MCF 10A (cell line): Measurements from ENCODE around the gene RFX2. TPM values are rescaled to one million over a fixed set of nuclear protein-coding genes. Genes with fewer than 3 reads are reported as not detected.

ENCODE experiments used
- BruUV-seq: library from RNA; stranded (reverse); fragments of 400-500 nt; replicated peaks from 2 replicates; lab custom pipeline; 2021; lab: Mats Ljungman, UMichigan
- CTCF ChIA-PET: fragments of 300-600 bp; sonication (Branson Sonifier 250); formaldehyde crosslinking; extraction: SDS; loops from one replicate; lab custom pipeline; 2021; ENCODE audit warnings: antibody characterized with exemption, inconsistent platforms; lab: Yijun Ruan, JAX
- POLR2A ChIA-PET: fragments of 300-600, 350-650 bp; sonication (Branson Sonifier 250); formaldehyde crosslinking; extraction: SDS; loops from one replicate; lab custom pipeline; 2020; ENCODE audit warnings: antibody characterized with exemption, inconsistent platforms; lab: Yijun Ruan, JAX
- DNase-seq: peaks from one replicate; pipeline ENCODE4 v3.0.0-alpha.2; 2018; ENCODE audit not compliant: unreplicated experiment
- H3K27ac Mint-ChIP-seq: one replicate; pipeline ENCODE4 v1.8.0; 2022; ENCODE audit warnings: mild to moderate bottlenecking, low read depth, mixed read lengths; ENCODE audit not compliant: unreplicated experiment
- H3K27me3 Mint-ChIP-seq: one replicate; pipeline ENCODE4 v1.8.0; 2022; ENCODE audit warnings: mixed read lengths; ENCODE audit not compliant: insufficient read depth, unreplicated experiment
- H3K36me3 Mint-ChIP-seq: one replicate; pipeline ENCODE4 v1.8.0; 2022; ENCODE audit warnings: mild to moderate bottlenecking, moderate library complexity, mixed read lengths; ENCODE audit not compliant: insufficient read depth, unreplicated experiment
- H3K4me1 Mint-ChIP-seq: one replicate; pipeline ENCODE4 v1.8.0; 2022; ENCODE audit warnings: mixed read lengths; ENCODE audit not compliant: insufficient read depth, unreplicated experiment
- H3K4me3 Mint-ChIP-seq: one replicate; pipeline ENCODE4 v1.8.0; 2022; ENCODE audit warnings: mild to moderate bottlenecking, moderate library complexity, mixed read lengths; ENCODE audit not compliant: unreplicated experiment
- H3K9me3 Mint-ChIP-seq: one replicate; pipeline ENCODE4 v1.8.0; 2022; ENCODE audit warnings: mixed read lengths; ENCODE audit not compliant: unreplicated experiment
- CTCF ChIP-seq: fragments of 200-600 bp; IDR thresholded peaks from one replicate; pipeline ENCODE4 v1.8.0; 2022; ENCODE audit warnings: antibody characterized with exemption, mild to moderate bottlenecking; ENCODE audit not compliant: unreplicated experiment
- intact Hi-C: fragments of 100-400 bp; cut with micrococcal nuclease; formaldehyde crosslinking; loops from 2 replicates; pipeline ENCODE4 v1.14.1; 2022
- total RNA-seq: library from RNA; stranded (reverse); gene quantifications from 2 replicates; pipeline ENCODE4 v1.2.3, GENCODE V29; 2022

RFX2 gene
- total RNA-seq, 1 experiment from 2014 or later, result 9.9 TPM

DNA sequence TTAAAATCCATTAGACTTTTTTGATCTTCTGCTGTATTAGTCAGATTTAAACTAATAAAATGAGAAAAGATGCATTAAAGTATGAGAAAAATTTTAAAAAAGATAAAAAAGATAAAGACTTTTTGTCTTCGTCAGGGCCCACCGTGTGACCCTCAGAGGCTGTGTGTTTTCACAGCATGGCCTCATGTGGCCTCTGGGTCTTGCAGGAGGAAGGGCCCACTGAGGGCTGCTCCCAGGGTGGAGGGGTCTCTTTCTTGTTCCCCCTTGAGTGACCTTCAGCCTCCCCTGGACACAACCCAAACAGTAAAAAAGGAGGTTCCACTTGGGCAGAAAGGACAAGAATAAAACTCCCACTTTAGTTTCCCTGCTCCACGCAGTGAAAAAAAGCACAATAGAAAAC is 75.3 kb downstream of the RFX2 start:
- CTCF ChIA-PET, result no interaction called here

GRCh38 chr19:6034512-6034911 is 75.8 kb downstream of the RFX2 start:
- no peak overlapping the region for H3K27ac Mint-ChIP-seq
- no peak overlapping the region for H3K4me3 Mint-ChIP-seq
- POLR2A ChIA-PET, result no interaction called here

More for the DNA sequence above, 75.3 kb downstream of the RFX2 start:
- no peak for TF ChIP-seq CTCF
- DNase-seq, result no peak
- H3K4me1 Mint-ChIP-seq, result peaks cover 9% of the 10 kb centered on the region
- peaks cover 1% of the 10 kb centered on the region for H3K9me3 Mint-ChIP-seq
- no peak overlapping the region for H3K27ac Mint-ChIP-seq
- H3K36me3 Mint-ChIP-seq, result peaks cover 13% of the 10 kb centered on the region
- H3K27me3 Mint-ChIP-seq, result no peaks in the 10 kb centered on the region
- intact Hi-C loops, result no loop called here
- no TSS peak for BruUV-seq
- POLR2A ChIA-PET, result no interaction called here
- no peak overlapping the region for H3K4me3 Mint-ChIP-seq

DNA sequence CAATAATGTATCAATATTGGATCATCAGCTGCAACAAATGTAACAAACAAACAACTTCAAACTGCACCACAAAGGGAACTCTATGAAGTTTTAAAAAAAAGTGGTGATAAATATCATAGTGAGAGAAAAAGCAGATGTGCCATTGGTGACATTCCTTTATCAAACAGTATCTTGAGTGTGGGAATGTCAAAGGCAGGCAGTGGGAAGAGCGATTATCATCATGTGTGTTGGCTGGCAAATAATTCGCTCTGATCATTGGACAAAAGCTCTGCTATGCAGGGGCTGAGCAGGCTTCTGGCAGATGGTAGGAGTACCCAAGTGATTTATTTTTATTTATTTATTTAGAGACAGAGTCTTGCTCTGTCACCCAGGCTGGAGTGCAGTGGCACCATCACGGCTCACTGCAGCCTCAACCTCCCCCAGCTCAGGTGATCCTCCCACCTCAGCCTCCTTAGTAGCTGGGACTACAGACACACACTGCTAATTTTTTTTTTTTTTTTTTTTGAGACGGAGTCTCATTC is 76.5 kb downstream of the RFX2 start:
- Mint-ChIP-seq H3K27me3 (no peaks in the 10 kb centered on the region), H3K4me3 (no peak overlapping the region), H3K36me3 (peaks cover 13% of the 10 kb centered on the region), H3K27ac (no peak overlapping the region), H3K4me1 (peaks cover 10% of the 10 kb centered on the region), H3K9me3 (peaks cover 8% of the 10 kb centered on the region)
- DNase-seq, result no peak
- intact Hi-C loops, result no loop called here
- ChIA-PET POLR2A (no interaction called here), CTCF (interaction anchor here (0.7 kb wide), 2 partner anchors 17 to 249 kb away, joined by 3 read pairs; no protein-coding TSS in a partner anchor)
- TF ChIP-seq CTCF, result no peak
- no TSS peak for BruUV-seq

More at GRCh38 chr19:6034512-6034911, 75.8 kb downstream of the RFX2 start:
- TF ChIP-seq CTCF, result no peak
- peaks cover 13% of the 10 kb centered on the region for H3K36me3 Mint-ChIP-seq
- no peak for DNase-seq
- H3K27me3 Mint-ChIP-seq, result no peaks in the 10 kb centered on the region
- intact Hi-C loops, result no loop called here
- no TSS peak for BruUV-seq
- peaks cover 6% of the 10 kb centered on the region for H3K9me3 Mint-ChIP-seq
- CTCF ChIA-PET, result no interaction called here
- peaks cover 15% of the 10 kb centered on the region for H3K4me1 Mint-ChIP-seq

GRCh38 chr19:6032827-6033226 is 77.5 kb downstream of the RFX2 start:
- CTCF ChIA-PET, result interaction anchor here (0.6 to 0.7 kb wide), 3 partner anchors 9 to 250 kb away, joined by 3 read pairs; no protein-coding TSS in a partner anchor
- DNase-seq, result no peak
- Mint-ChIP-seq H3K36me3 (peaks cover 8% of the 10 kb centered on the region), H3K9me3 (peaks cover 8% of the 10 kb centered on the region), H3K4me1 (peaks cover 10% of the 10 kb centered on the region), H3K27me3 (no peaks in the 10 kb centered on the region), H3K27ac (no peak overlapping the region), H3K4me3 (no peak overlapping the region)
- BruUV-seq, result no TSS peak
- intact Hi-C loops, result no loop called here
- TF ChIP-seq CTCF, result no peak
- POLR2A ChIA-PET, result no interaction called here
